NCI-H146 treated with DMSO at 0.1 percent for 48 hours (cell line): ENCODE data around the gene YPEL1.

Experiments
- DNase-seq: peaks from one replicate; lab custom pipeline; 2025; ENCODE audit not compliant: unreplicated experiment; lab: John Stamatoyannopoulos, UW

Gene YPEL1, protein sequence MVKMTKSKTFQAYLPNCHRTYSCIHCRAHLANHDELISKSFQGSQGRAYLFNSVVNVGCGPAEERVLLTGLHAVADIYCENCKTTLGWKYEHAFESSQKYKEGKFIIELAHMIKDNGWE

GRCh38 chr22:21735200-21736083 is at the start of gene YPEL1:
Gene YPEL1, minus strand, starts transcription at chr22:21735794. Its CDS starts 25,050 bp downstream, at chr22:21710744.
- peak; percentile 68 for DNase-seq

DNA sequence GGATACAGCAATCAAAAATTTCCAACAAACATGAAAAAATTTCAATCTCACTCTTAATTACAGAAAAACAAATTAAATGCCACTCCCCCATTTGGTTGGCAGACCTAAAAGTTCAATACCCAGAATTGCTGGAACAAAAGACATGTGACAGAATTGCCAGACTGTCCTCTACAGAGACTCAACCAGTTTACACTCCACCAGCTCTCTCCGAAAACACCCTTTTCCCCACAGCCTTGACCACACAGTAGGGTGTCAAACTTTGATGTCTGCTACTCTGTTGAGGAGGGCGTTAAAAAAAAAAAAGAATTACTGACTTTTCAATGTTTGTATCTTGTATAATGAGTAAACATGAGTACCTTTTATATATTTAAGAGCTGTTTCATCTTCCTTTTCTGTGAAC is 44.7 kb upstream of the YPEL1 start:
- no peak for DNase-seq

- DNase-seq, result no peak
These were observed 43.9 kb upstream of the YPEL1 start for GRCh38 chr22:21779444-21779843.

DNA sequence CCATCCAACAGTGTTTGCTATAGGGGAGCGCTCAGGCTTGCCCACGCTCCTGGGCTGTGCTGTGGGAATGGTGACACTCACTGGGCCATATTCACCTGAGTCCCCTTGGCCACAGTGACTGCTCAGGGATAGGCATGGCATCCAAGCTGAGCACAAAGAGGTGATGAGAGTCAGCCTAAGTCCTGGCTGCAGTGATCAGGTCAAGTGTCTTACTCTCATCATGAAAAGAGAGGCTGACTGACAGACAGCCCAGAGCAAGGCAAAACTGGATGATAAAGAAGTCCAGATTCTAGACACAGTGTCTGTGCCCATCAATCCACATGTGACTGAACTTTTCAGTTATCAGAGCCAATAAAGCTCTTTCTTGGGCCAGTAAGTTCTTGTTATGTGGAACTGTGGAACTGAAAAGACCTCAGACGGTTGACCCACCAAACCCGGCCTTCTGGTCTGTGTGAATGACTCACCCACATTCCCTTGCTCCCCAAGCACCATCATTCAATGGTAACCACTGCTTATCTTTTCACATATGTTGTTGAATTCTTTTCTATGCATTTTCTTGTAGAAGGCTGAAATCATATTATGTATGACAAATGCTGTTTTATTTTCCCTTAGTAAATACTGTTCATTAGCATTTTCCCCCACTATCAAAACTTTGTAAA is 43.2 kb upstream of the YPEL1 start:
- no peak for DNase-seq

- DNase-seq, result no peak
These were observed 36.0 kb upstream of the YPEL1 start for GRCh38 chr22:21771631-21771976.

DNA sequence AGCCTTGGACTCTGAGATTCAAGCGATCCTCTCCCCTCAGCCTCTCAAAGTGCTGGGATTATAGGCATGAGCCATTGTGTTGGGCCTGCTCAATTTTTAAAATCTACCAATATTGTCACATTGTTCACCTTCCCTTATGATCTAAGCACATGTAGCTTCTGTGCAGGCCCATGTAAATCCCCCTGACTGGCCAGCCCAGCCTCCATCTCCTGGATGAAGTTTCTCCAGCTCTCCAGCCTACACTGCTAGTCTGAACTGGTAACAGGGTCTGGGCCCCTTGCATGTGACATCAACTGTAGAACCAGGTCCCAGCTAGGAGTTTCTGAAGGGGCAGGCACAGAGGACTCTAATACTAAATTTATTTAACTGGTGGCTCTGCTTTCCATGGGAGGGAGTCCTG is 32.8 kb upstream of the YPEL1 start:
- DNase-seq, result no peak

- no peak for DNase-seq
These were observed 31.3 kb upstream of the YPEL1 start for GRCh38 chr22:21766691-21767462.

GRCh38 chr22:21765909-21766529 is 30.4 kb upstream of the YPEL1 start:
- no peak for DNase-seq

- DNase-seq, result no peak
These were observed 28.6 kb upstream of the YPEL1 start for GRCh38 chr22:21764038-21764804.

DNA sequence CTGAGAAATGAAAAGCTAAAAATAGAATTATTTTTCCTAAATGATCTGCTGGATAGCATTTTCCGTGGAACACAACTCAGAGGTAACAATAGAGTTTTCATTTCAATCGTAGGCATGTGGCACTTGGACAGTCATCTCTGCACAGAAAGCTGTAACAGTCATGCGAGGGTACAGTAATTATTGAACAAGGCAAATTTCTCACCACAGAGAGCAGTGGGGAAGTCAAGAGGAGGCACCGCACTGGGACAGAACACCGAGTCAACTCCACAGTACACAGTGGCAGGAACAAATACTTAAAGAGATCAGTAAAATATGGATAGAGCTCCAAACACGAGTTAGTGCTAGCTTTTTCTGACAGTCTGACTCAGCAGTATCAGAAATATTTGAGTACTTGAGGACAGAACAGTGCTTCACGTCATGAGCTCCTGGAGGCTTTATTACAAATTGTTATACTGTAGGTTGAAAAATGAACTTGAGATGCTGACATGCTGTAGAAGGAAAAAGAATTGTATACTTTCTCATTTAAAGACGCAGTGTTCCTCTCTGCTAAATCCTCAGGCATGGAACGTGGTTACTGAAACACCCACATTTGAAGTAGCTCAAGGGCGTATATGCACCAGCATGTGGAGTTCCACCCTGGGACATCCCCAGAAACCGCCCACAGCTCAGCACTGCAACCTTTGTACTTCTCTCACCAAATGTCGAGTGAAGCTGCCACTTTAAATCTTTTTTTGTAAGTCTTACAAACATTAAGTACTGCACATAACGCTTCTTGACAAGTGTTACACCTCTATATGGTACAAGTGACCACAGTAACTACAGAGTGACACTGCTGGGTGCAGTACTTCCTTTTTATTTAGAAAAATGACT is 27.4 kb upstream of the YPEL1 start:
- no peak for DNase-seq

DNA sequence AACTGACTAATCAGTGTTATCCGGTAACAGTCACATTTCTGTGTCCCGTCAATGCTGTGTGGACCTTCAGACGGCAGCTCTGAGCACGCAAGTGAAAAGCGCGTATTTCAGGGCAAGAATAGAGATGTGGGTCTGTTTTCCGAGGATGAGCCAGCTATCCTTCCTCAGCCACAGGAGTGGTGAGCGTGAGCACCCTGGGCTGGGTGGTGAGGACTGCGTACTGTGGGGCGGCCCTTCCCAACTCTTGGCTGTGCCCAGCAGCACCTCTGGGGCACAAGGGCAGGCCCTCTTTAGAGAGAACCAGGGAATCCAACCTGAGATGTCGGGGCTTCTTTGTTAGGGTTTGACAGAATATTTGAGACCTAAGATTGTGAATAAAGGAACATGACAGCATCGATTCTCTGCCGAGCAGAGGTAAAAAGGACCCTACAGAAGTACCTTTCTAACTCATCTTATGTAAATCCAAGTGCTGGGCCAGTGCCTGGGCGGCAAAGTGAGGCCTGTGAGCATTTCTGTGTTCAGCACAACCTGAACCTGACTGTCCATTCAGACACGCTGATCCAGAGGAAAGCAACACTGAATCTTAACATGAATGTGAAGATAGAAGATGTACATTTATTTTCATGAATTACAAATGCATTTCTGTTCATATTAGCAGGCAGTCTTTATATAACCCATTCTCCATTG is 26.5 kb upstream of the YPEL1 start:
- no peak for DNase-seq

GRCh38 chr22:21761086-21761485 is 25.5 kb upstream of the YPEL1 start:
- no peak for DNase-seq

- no peak for DNase-seq
These were observed 25.0 kb upstream of the YPEL1 start for GRCh38 chr22:21760640-21761039.

DNA sequence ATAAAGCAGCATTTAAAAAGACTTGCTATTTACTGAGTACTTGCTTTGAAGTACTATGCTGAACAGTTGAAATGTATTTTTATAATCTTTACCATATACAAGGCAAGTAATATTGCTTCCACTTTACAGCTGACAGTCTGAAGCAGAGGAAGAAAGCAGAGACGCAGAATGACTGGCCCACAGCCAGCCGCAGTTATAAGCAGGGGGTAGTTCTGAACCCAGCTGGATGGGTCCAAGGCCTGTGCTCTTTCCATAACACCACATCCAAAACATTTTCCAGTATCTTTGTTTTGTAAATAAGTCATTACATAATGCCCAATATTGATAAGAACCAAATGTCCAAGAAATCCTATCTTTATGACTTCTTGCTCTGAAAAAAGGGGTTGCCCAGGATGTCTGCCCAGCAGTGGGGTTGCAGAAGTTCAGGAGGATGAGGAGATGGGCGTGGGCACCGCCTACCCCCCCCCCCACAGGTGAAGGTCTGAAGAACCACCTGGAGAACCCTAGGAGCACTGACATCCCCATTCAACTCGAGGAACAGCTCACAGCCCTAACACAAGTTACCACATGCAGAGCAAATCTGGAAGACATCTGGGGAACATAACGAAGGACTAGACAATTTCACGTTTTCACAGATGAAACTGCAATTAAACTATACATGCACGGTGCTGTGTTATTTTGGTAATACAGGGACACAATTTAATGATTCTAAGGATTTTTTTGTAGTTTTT is 24.2 kb upstream of the YPEL1 start:
- no peak for DNase-seq

DNA sequence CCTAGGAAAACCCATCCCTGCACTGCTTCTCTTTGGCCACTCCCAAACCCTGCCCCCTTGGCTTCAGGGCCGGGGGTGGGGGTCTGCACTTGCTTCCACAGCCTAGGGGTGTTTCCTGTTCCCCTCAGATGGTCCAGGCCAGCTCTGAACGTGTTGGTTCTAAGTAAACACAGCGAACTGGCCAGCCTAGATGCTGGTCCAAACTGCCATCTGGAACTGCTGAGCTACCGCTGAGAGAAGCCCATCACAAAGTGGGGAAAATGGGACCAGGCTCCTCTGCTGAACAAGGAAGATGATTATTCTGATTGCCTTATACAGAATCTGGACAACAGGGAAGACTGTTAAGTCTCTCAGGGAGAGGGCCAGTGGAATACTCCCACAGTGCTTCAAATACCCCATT is 23.5 kb upstream of the YPEL1 start:
- no peak for DNase-seq

DNA sequence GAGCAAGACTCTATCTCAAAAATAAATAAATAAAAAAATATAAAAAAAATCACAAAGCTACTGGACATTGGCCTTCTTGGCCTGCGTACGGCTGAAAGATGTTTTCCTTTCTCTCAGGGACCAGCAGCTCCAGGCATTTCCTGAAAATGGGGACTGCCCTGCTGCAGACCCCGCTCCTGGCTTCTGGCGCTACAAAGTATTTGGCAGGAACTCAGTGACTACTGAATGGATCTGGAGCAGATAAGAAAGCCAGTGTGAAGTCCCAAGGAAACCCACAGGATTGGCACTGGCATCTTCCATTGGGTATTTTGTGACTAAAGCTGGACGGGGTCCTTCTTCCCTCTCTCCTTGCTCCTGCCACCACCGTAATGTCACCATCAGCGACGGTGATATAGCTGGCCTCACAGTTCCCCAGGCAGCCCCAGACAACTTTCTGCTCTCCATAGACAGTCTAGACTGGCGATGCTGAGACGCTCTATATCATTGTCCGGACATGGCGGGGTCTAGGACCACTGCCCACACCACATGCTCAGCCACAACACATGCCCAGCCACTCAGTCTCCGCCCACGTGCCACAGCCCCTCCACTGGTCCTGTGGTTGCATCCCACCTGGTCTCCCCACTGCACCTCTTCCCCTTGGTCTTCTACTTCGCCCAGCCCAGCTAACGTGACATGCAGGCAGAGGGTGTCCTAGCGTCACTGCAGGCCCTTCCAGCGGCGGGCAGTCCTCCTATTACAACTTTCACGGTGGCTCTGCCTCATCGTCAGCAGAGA is 22.7 kb upstream of the YPEL1 start:
- no peak for DNase-seq

- DNase-seq, result no peak
These were observed 20.3 kb upstream of the YPEL1 start for GRCh38 chr22:21755851-21756284.
